T-helper 1 cell treated with Interleukin-12 subunit alpha and Interleukin-12 subunit beta and Interleukin-4 antibody, amounts not matched to agents 30 ng/mL and 1 ng/mL, for 36 hours (primary cell): ENCODE measurements around the gene PDE6H. TPM values are rescaled to one million over a fixed set of nuclear protein-coding genes. Genes with fewer than 3 reads are reported as not detected.

Experiments used
- intact Hi-C: fragments of 100-400 bp; cut with micrococcal nuclease; formaldehyde crosslinking; loops from one replicate; pipeline ENCODE4 v1.15.1; 2024
- total RNA-seq: library from RNA; stranded (reverse); gene quantifications from 2 replicates; pipeline ENCODE4 v1.2.3, GENCODE V29; 2022

Gene PDE6H
- not detected in 2 replicates for total RNA-seq

- intact Hi-C loops, result no loop called here
These were observed at the start of gene PDE6H for GRCh38 chr12:14972816-14973215. TSS of gene PDE6H (plus strand) at chr12:14973042. CDS start at chr12:14978013, 4,971 bp downstream.

- intact Hi-C loops, result no loop called here
These were observed 48.9 kb upstream of the PDE6H start for GRCh38 chr12:14923944-14924343.

GRCh38 chr12:14924541-14924940, 48.3 kb upstream of the PDE6H start:
- intact Hi-C loops, result no loop called here

GRCh38 chr12:14927267-14927666, 45.6 kb upstream of the PDE6H start:
- intact Hi-C loops, result no loop called here

- intact Hi-C loops, result no loop called here
These were observed 43.9 kb upstream of the PDE6H start for GRCh38 chr12:14928931-14929330.

GRCh38 chr12:14930299-14930698, 42.5 kb upstream of the PDE6H start:
- intact Hi-C loops, result no loop called here

GRCh38 chr12:14931359-14931758, 41.5 kb upstream of the PDE6H start:
- intact Hi-C loops, result no loop called here

GRCh38 chr12:14931791-14932560, 40.9 kb upstream of the PDE6H start:
- intact Hi-C loops, result no loop called here

GRCh38 chr12:14934511-14934910, 38.3 kb upstream of the PDE6H start:
- intact Hi-C loops, result no loop called here

GRCh38 chr12:14935031-14935430, 37.8 kb upstream of the PDE6H start:
- intact Hi-C loops, result no loop called here

GRCh38 chr12:14936224-14936861, 36.5 kb upstream of the PDE6H start:
- intact Hi-C loops, result no loop called here

- intact Hi-C loops, result loop anchor here (1.0 kb wide), 1 partner anchor 59 kb away; no protein-coding TSS in a partner anchor
These were observed 35.8 kb upstream of the PDE6H start for GRCh38 chr12:14937014-14937413.

- intact Hi-C loops, result loop anchor here (1.0 kb wide), 1 partner anchor 59 kb away; no protein-coding TSS in a partner anchor
These were observed 35.2 kb upstream of the PDE6H start for GRCh38 chr12:14937689-14938088.

- intact Hi-C loops, result no loop called here
These were observed 34.5 kb upstream of the PDE6H start, which contains the start of gene ERP27 for GRCh38 chr12:14938301-14938700. TSS of gene ERP27 (minus strand) at chr12:14938537. CDS start at chr12:14938508, 29 bp downstream.

- intact Hi-C loops, result loop anchor here (10.0 kb wide), 1 partner anchor 467 kb away; no protein-coding TSS in a partner anchor
These were observed 31.5 kb upstream of the PDE6H start for GRCh38 chr12:14941369-14941768.

- intact Hi-C loops, result loop anchor here (10.0 kb wide), 1 partner anchor 468 kb away; no protein-coding TSS in a partner anchor
These were observed 30.5 kb upstream of the PDE6H start for GRCh38 chr12:14942196-14942931.

- intact Hi-C loops, result loop anchor here (10.0 kb wide), 1 partner anchor 471 kb away; no protein-coding TSS in a partner anchor
These were observed 26.7 kb upstream of the PDE6H start for GRCh38 chr12:14946162-14946561.

GRCh38 chr12:14946861-14947260, 26.0 kb upstream of the PDE6H start:
- intact Hi-C loops, result loop anchor here (10.0 kb wide), 1 partner anchor 472 kb away; no protein-coding TSS in a partner anchor

- intact Hi-C loops, result loop anchor here (1.0 to 10.0 kb wide), 8 partner anchors 8 to 474 kb away; partner anchors contain the start of genes ARHGDIB, C12orf60 and WBP11
These were observed 24.2 kb upstream of the PDE6H start for GRCh38 chr12:14948672-14949071.

- intact Hi-C loops, result loop anchor here (1.0 to 10.0 kb wide), 4 partner anchors 104 to 835 kb away; partner anchors contain the start of gene EPS8
These were observed 23.2 kb upstream of the PDE6H start for GRCh38 chr12:14949631-14950030.

GRCh38 chr12:14950421-14950820, 22.4 kb upstream of the PDE6H start:
- intact Hi-C loops, result loop anchor here (5.0 to 10.0 kb wide), 2 partner anchors 622 to 834 kb away; partner anchors contain the start of gene EPS8
